Memory B cell (primary cell): ENCODE data around the gene DLGAP4.

Experiments used
- ATAC-seq: fragments of 150-1000 bp; cut with Tn5 transposase; 2 replicates; pipeline ENCODE4 v1.10.0; 2021; ENCODE audit warnings: low read depth, mild to moderate bottlenecking, moderate library complexity
- DNase-seq, 2 donors: peaks; one replicate each; pipeline ENCODE4 v3.0.0; 2022; ENCODE audit warnings: low spot score in 2 of 2
- H3K27ac Mint-ChIP-seq: one replicate; pipeline ENCODE4 v1.8.0; 2022; ENCODE audit warnings: mild to moderate bottlenecking, moderate library complexity, mixed read lengths
- H3K27me3 Mint-ChIP-seq: one replicate; pipeline ENCODE4 v1.8.0; 2022; ENCODE audit warnings: mixed read lengths
- H3K36me3 Mint-ChIP-seq: one replicate; pipeline ENCODE4 v1.8.0; 2022; ENCODE audit warnings: mild to moderate bottlenecking, mixed read lengths
- H3K4me1 Mint-ChIP-seq: one replicate; pipeline ENCODE4 v1.8.0; 2022; ENCODE audit warnings: mixed read lengths
- H3K4me3 Mint-ChIP-seq: one replicate; pipeline ENCODE4 v1.8.0; 2022; ENCODE audit warnings: mild to moderate bottlenecking, moderate library complexity, mixed read lengths
- H3K9me3 Mint-ChIP-seq: one replicate; pipeline ENCODE4 v1.8.0; 2022; ENCODE audit warnings: mixed read lengths

The DLGAP4 gene

DNA sequence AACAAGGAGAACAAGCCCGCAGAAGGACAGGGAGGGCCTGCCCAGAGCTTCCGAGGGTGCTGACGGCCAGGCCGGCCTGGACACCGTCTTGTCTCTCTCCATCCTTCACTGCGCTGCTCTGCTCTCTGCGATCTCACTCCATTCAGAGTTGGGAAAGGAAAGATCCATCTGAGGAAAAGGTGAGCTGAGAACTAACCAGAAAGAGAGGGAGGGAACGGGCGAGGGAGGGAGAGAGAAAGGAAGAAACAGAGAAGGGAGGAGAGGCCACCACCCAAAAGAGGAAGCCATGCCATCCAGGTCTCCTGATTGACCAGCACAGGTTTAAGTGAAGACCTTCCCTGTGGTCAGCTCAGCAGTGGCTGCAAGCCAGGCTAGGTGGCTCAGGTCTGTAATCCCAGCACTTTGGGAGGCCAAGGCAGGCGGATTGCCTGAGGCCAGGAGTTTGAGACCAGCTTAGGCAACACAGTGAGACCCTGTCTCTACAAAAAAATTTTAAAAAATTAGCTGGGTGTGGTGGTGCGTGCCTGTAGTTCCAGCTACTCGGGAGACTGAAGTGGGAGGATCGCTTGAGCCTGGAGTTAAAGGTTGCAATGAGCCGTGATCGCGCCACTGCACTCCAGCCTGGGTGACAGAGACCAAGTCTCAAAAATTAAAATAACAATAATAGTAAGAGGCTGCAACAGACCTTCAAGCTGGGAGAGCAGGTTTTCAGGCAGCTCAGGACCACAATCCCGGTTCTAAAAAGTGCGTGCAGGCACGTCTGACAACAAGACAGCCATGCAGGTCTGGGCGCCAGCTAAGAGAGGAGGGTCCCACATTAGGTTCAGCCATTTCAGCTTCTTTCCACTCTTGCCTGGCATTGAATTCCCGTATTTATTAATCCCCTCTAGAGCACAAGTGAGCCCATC, 34.2 kb upstream of the DLGAP4 start:
- H3K36me3 Mint-ChIP-seq, result no peaks in the 10 kb centered on the region
- H3K9me3 Mint-ChIP-seq, result no peaks in the 10 kb centered on the region
- H3K27ac Mint-ChIP-seq, result no peak overlapping the region
- H3K27me3 Mint-ChIP-seq, result peaks cover 10% of the 10 kb centered on the region
- H3K4me1 Mint-ChIP-seq, result no peaks in the 10 kb centered on the region
- DNase-seq, result no peak
- no peak for ATAC-seq
- H3K4me3 Mint-ChIP-seq, result no peak overlapping the region

GRCh38 chr20:36272547-36273220, 33.5 kb upstream of the DLGAP4 start:
- DNase-seq (no peak), ATAC-seq (no peak)
- Mint-ChIP-seq H3K36me3 (no peaks in the 10 kb centered on the region), H3K4me3 (no peak overlapping the region), H3K27ac (no peak overlapping the region), H3K27me3 (peaks cover 10% of the 10 kb centered on the region), H3K4me1 (no peaks in the 10 kb centered on the region), H3K9me3 (no peaks in the 10 kb centered on the region)

- Mint-ChIP-seq H3K9me3 (no peaks in the 10 kb centered on the region), H3K4me1 (no peaks in the 10 kb centered on the region), H3K36me3 (no peaks in the 10 kb centered on the region), H3K4me3 (no peak overlapping the region), H3K27me3 (peaks cover 12% of the 10 kb centered on the region), H3K27ac (no peak overlapping the region)
- DNase-seq, result no peak
- ATAC-seq, result no peak
Observed at GRCh38 chr20:36273414-36274180, 32.5 kb upstream of the DLGAP4 start.

GRCh38 chr20:36274181-36274841, 31.8 kb upstream of the DLGAP4 start:
- Mint-ChIP-seq H3K27ac (no peak overlapping the region), H3K36me3 (no peaks in the 10 kb centered on the region), H3K4me1 (no peaks in the 10 kb centered on the region), H3K27me3 (peaks cover 12% of the 10 kb centered on the region), H3K9me3 (no peaks in the 10 kb centered on the region), H3K4me3 (no peak overlapping the region)
- ATAC-seq (no peak), DNase-seq (no peak)

- no peaks in the 10 kb centered on the region for H3K9me3 Mint-ChIP-seq
- H3K4me3 Mint-ChIP-seq, result no peak overlapping the region
- no peaks in the 10 kb centered on the region for H3K36me3 Mint-ChIP-seq
- H3K27ac Mint-ChIP-seq, result no peak overlapping the region
- no peaks in the 10 kb centered on the region for H3K4me1 Mint-ChIP-seq
- DNase-seq (no peak), ATAC-seq (no peak)
- H3K27me3 Mint-ChIP-seq, result peaks cover 12% of the 10 kb centered on the region
Observed at GRCh38 chr20:36275011-36275410, 31.1 kb upstream of the DLGAP4 start.

DNA sequence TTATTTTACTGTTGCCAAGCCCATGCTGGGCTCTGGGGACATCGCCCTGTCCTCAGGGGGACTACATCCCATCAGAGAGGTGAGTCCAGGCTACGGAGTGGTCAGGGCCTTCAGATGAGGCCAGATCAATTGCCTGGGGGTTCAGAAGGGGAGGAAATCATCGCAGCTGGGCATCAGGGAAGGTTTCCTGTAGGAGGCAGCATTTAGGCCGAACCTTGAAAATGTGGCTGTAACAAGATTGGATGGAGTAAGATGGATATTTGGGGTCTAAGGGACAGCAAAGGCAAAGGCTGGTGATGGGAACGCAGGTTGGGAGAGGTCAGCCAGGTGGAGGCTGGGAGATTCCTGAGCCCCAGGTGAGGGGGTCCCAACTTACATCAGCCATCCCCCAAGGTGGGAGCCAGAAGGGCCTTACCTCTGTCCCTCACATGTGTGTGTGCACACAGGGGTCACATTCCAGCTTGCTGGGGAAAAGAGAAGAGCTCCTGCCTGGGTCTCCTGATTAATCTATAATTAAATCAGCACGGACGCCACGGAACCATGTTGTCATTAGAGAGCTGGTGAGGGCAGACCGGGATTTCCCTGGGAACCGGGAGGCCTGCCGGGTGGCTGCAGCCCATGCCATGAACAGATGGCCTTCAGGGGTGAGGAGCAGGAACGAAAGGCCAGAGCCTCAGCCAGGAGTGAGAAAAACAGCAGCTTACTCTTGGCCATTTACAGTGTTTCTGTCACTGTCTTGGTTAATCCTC, 30.5 kb upstream of the DLGAP4 start:
- DNase-seq, result no peak
- ATAC-seq, result no peak
- Mint-ChIP-seq H3K9me3 (peaks cover 2% of the 10 kb centered on the region), H3K4me3 (no peak overlapping the region), H3K27me3 (peaks cover 15% of the 10 kb centered on the region), H3K27ac (no peak overlapping the region), H3K36me3 (no peaks in the 10 kb centered on the region), H3K4me1 (no peaks in the 10 kb centered on the region)

DNA sequence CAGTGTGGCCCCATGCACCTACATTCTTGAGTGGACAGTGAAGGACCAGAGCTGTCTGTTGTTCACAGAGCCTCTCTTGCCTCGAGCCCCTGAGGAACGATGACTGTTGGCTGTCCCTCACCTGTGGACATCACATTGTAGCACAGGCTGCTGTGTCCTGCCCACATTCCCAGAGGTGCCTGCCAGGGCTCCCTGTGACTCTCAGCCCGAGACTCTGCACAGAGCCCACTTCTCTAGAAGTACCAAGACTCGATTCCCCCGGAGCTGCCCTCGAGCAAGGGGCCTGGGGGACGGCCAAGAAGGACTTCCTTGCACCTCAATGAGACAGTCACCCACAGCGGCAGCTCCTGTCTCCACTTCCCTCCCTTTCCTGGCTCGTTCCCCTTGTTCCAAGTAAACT, 28.6 kb upstream of the DLGAP4 start:
- H3K4me1 Mint-ChIP-seq, result no peaks in the 10 kb centered on the region
- H3K36me3 Mint-ChIP-seq, result no peaks in the 10 kb centered on the region
- H3K27me3 Mint-ChIP-seq, result peaks cover 21% of the 10 kb centered on the region
- peaks cover 2% of the 10 kb centered on the region for H3K9me3 Mint-ChIP-seq
- H3K27ac Mint-ChIP-seq, result no peak overlapping the region
- H3K4me3 Mint-ChIP-seq, result no peak overlapping the region
- ATAC-seq, result no peak
- DNase-seq, result no peak

GRCh38 chr20:36279362-36279761, 26.8 kb upstream of the DLGAP4 start:
- no peak for ATAC-seq

DNA sequence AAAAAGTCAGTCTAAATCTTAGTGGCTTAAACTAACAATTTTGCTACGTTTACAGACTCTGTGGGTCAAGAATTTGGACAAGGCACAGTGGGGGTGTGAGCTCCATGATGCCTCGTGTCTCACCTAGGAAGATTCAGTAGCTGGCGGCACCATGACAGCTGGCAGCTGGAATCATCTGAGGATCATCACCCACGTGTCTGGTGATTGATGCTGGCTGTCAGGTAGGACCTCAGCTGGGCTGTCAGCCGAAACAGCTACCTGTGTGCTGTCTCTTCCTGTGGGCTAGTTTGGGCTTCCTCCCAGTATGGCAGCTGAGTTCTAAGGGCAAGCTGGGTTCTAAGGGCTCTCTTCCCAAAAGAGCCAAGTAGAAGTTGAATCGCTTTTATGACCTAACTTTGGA, 26.4 kb upstream of the DLGAP4 start:
- DNase-seq, result no peak
- H3K4me3 Mint-ChIP-seq, result no peak overlapping the region
- H3K27ac Mint-ChIP-seq, result no peak overlapping the region
- peaks cover 2% of the 10 kb centered on the region for H3K9me3 Mint-ChIP-seq
- no peaks in the 10 kb centered on the region for H3K36me3 Mint-ChIP-seq
- no peaks in the 10 kb centered on the region for H3K4me1 Mint-ChIP-seq
- ATAC-seq, result no peak
- peaks cover 20% of the 10 kb centered on the region for H3K27me3 Mint-ChIP-seq

More at GRCh38 chr20:36279362-36279761, 26.8 kb upstream of the DLGAP4 start:
- Mint-ChIP-seq H3K4me1 (no peaks in the 10 kb centered on the region), H3K4me3 (no peak overlapping the region), H3K9me3 (peaks cover 2% of the 10 kb centered on the region), H3K36me3 (no peaks in the 10 kb centered on the region), H3K27ac (no peak overlapping the region), H3K27me3 (peaks cover 22% of the 10 kb centered on the region)
- DNase-seq, result no peak

DNA sequence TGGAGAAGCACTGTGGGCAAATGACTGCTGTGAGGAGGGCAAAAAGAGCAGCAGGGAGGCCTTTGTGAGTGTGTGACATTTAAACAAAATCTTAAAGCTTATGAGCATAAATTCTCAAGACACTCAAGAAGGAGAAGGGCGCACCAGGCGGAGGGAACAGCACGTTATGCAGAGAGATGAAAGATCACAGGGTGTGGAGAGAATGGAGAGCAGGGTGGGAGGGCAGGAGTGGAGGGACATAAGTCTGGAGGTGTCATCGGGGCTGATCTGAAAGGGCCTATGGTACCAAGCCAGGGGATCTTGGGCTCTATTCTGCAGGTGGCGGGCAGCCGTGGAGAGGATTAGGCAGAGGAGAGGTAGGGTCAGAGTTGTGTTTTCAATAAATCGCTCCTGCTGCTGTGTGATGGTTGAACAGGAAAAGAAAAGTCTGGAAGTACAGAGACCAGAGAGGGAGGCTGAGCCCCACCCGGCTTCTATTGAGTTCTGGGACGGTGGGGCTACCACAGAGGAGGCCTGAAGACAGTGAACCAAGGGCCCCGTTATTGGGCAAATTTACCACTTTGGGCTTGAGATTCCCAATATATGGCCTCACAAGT, 24.3 kb upstream of the DLGAP4 start:
- Mint-ChIP-seq H3K36me3 (no peaks in the 10 kb centered on the region), H3K27me3 (peaks cover 14% of the 10 kb centered on the region), H3K4me3 (no peak overlapping the region), H3K27ac (no peak overlapping the region), H3K4me1 (no peaks in the 10 kb centered on the region), H3K9me3 (peaks cover 2% of the 10 kb centered on the region)
- DNase-seq (no peak), ATAC-seq (no peak)

DNA sequence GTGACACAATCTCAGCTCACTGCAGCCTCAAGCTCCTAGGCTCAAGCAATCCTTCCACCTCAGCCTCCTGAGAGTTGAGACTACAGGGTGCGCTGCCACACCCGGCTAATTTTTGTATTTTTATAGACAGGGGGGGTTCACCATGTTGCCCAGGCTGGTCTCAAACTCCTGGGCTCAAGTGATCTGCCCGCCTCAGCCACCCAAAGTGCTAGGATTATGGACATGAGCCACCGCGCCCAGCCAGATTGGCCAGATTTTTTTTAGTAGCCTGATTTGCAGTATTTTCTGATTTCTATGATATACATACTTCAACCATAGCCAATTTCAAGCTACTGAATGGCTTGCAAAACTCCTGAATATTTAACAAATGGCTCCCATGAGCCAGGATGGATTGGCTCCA, 21.4 kb upstream of the DLGAP4 start:
- H3K27me3 Mint-ChIP-seq, result peaks cover 14% of the 10 kb centered on the region
- H3K9me3 Mint-ChIP-seq, result peaks cover 6% of the 10 kb centered on the region
- ATAC-seq (no peak), DNase-seq (no peak)
- no peak overlapping the region for H3K4me3 Mint-ChIP-seq
- no peak overlapping the region for H3K27ac Mint-ChIP-seq
- no peaks in the 10 kb centered on the region for H3K4me1 Mint-ChIP-seq
- H3K36me3 Mint-ChIP-seq, result no peaks in the 10 kb centered on the region

- Mint-ChIP-seq H3K27me3 (peaks cover 11% of the 10 kb centered on the region), H3K36me3 (no peaks in the 10 kb centered on the region), H3K4me1 (no peaks in the 10 kb centered on the region), H3K27ac (no peak overlapping the region), H3K9me3 (peaks cover 4% of the 10 kb centered on the region), H3K4me3 (no peak overlapping the region)
- no peak for DNase-seq
- ATAC-seq, result no peak
Observed at GRCh38 chr20:36285746-36286447, 20.2 kb upstream of the DLGAP4 start.
